ENCODE measurements around the gene CDK17.
"Not testable (repeated sequence)": the region's sequence is repeated elsewhere in the genome, so short reads cannot be mapped to it uniquely, and the experiment has no call there.

The CDK17 gene
- total RNA-seq = 66.8 to 132 (median 90.4) reads per million in 18 experiments

- DNase-seq = peak; percentile 82 to 90
Measured at GRCh38 chr12:96399919-96400630, at the start of gene CDK17. CDK17 (minus strand) TSS chr12:96400439; CDS start chr12:96334836, 65,603 bp downstream.

GRCh38 chr12:96448300-96448699, 48.1 kb upstream of the CDK17 start:
- no peak for DNase-seq

GRCh38 chr12:96447256-96447655, 47.0 kb upstream of the CDK17 start:
- DNase-seq = no peak

GRCh38 chr12:96445691-96446583, 45.7 kb upstream of the CDK17 start:
- DNase-seq = no peak

- no peak for DNase-seq
Measured at GRCh38 chr12:96444399-96444798, 44.2 kb upstream of the CDK17 start.

GRCh38 chr12:96442906-96443305, 42.7 kb upstream of the CDK17 start:
- no peak for DNase-seq

GRCh38 chr12:96441816-96442215, 41.6 kb upstream of the CDK17 start:
- DNase-seq = no peak

GRCh38 chr12:96438330-96438729, 38.1 kb upstream of the CDK17 start:
- DNase-seq = no peak

GRCh38 chr12:96437171-96437445, 36.9 kb upstream of the CDK17 start:
- no peak for DNase-seq

- DNase-seq = no peak
Measured at GRCh38 chr12:96436366-96437170, 36.3 kb upstream of the CDK17 start.

GRCh38 chr12:96434107-96434506, 33.9 kb upstream of the CDK17 start:
- DNase-seq = peak; percentile 43 to 50

- not testable (repeated sequence) for DNase-seq
Measured at GRCh38 chr12:96432496-96433321, 32.5 kb upstream of the CDK17 start.

- no peak for DNase-seq
Measured at GRCh38 chr12:96431067-96431466, 30.8 kb upstream of the CDK17 start.

GRCh38 chr12:96427269-96427729, 27.1 kb upstream of the CDK17 start:
- peak in 1 of 2 donors; percentile 19 for DNase-seq

- DNase-seq = no peak
Measured at GRCh38 chr12:96425951-96426350, 25.7 kb upstream of the CDK17 start.

GRCh38 chr12:96425321-96425720, 25.1 kb upstream of the CDK17 start:
- DNase-seq = no peak

- DNase-seq = no peak
Measured at GRCh38 chr12:96424601-96425000, 24.4 kb upstream of the CDK17 start.

GRCh38 chr12:96422192-96422591, 22.0 kb upstream of the CDK17 start:
- DNase-seq = no peak

GRCh38 chr12:96421014-96421413, 20.8 kb upstream of the CDK17 start:
- DNase-seq = no peak

- DNase-seq = no peak
Measured at GRCh38 chr12:96420277-96420835, 20.1 kb upstream of the CDK17 start.

- DNase-seq = peak in 1 of 2 donors; percentile 27
Measured at GRCh38 chr12:96419576-96420276, 19.5 kb upstream of the CDK17 start.

Measured in inflammatory macrophage (primary cell).